BLaER1 (cell line): Measurements from ENCODE around the gene SKIC2.
"Not testable (repeated sequence)": the region's sequence is repeated elsewhere in the genome, so short reads cannot be mapped to it uniquely, and the experiment has no call there.

Source experiments
- H3K27ac ChIP-seq: shearing (Covaris generic); formaldehyde crosslinking; 2 replicates; pipeline ENCODE4 v1.8.1; 2022
- H3K27me3 ChIP-seq: shearing (Covaris generic); formaldehyde crosslinking; 2 replicates; pipeline ENCODE4 v1.8.1; 2022
- H3K36me3 ChIP-seq: shearing (Covaris generic); formaldehyde crosslinking; 2 replicates; pipeline ENCODE4 v1.8.1; 2022
- H3K4me1 ChIP-seq: shearing (Covaris generic); formaldehyde crosslinking; 2 replicates; pipeline ENCODE4 v1.8.1; 2022
- H3K4me2 ChIP-seq: shearing (Covaris generic); formaldehyde crosslinking; 2 replicates; pipeline ENCODE4 v1.8.1; 2022
- H3K4me3 ChIP-seq: shearing (Covaris generic); formaldehyde crosslinking; 2 replicates; pipeline ENCODE4 v1.8.1; 2022
- H3K9ac ChIP-seq: shearing (Covaris generic); formaldehyde crosslinking; 2 replicates; pipeline ENCODE4 v1.8.1; 2022
- H3K9me3 ChIP-seq: shearing (Covaris generic); formaldehyde crosslinking; 2 replicates; pipeline ENCODE4 v1.8.1; 2022
- H4K20me1 ChIP-seq: shearing (Covaris generic); formaldehyde crosslinking; 2 replicates; pipeline ENCODE4 v1.8.1; 2022
- Cebpa-rat ChIP-seq: shearing (Covaris generic); IDR thresholded peaks from 2 replicates; pipeline ENCODE4 v1.8.1; 2022

SKIC2 gene

GRCh38 chr6:31958741-31959739, at the start of gene SKIC2, which contains the start of gene NELFE:
TSS of gene SKIC2 (plus strand) at chr6:31959175. CDS start at chr6:31959193, 18 bp downstream.
TSS of gene NELFE (minus strand) at chr6:31958971. CDS start at chr6:31958446, 525 bp downstream.
- H3K4me2 ChIP-seq = peak within 1 kb of the TSS; percentile 97
- peaks cover 26% of the 10 kb centered on the region for H3K4me1 ChIP-seq
- H3K27ac ChIP-seq = peak within 1 kb of the TSS; percentile 78
- peak within 1 kb of the TSS; percentile 87 for H3K9ac ChIP-seq
- no peak for TF ChIP-seq Cebpa-rat
- no peaks in the 10 kb centered on the region for H3K9me3 ChIP-seq
- peak within 1 kb of the TSS; percentile 81 for H3K4me3 ChIP-seq
- no peaks in the 10 kb centered on the region for H4K20me1 ChIP-seq
- H3K27me3 ChIP-seq = no peaks in the 10 kb centered on the region
- H3K36me3 ChIP-seq = peaks cover 77% of the 10 kb centered on the region

GRCh38 chr6:31909298-31909697, 49.7 kb upstream of the SKIC2 start:
- H3K9me3 ChIP-seq, H3K27me3 ChIP-seq, H3K4me3 ChIP-seq, H3K4me2 ChIP-seq, H4K20me1 ChIP-seq, H3K27ac ChIP-seq, H3K4me1 ChIP-seq, H3K9ac ChIP-seq, H3K36me3 ChIP-seq: not testable (repeated sequence)

- Histone ChIP-seq H3K4me2 (no peak overlapping the region), H3K27ac (no peak overlapping the region), H3K9ac (no peak overlapping the region)
Measured at GRCh38 chr6:31911826-31912585, 47.0 kb upstream of the SKIC2 start.

GRCh38 chr6:31915351-31915750, 43.6 kb upstream of the SKIC2 start:
- no peaks in the 10 kb centered on the region for H4K20me1 ChIP-seq
- no peak overlapping the region for H3K4me3 ChIP-seq

More at GRCh38 chr6:31911826-31912585, 47.0 kb upstream of the SKIC2 start:
- Histone ChIP-seq H3K4me1 (no peaks in the 10 kb centered on the region), H3K36me3 (no peaks in the 10 kb centered on the region), H4K20me1 (no peaks in the 10 kb centered on the region), H3K27me3 (no peaks in the 10 kb centered on the region), H3K4me3 (no peak overlapping the region), H3K9me3 (no peaks in the 10 kb centered on the region)
- no peak for TF ChIP-seq Cebpa-rat

GRCh38 chr6:31915756-31916155, 43.2 kb upstream of the SKIC2 start:
- no peak overlapping the region for H3K27ac ChIP-seq
- H3K4me2 ChIP-seq = no peak overlapping the region
- no peak overlapping the region for H3K4me3 ChIP-seq
- H3K9me3 ChIP-seq = no peaks in the 10 kb centered on the region
- no peak overlapping the region for H3K9ac ChIP-seq
- no peaks in the 10 kb centered on the region for H3K27me3 ChIP-seq
- H4K20me1 ChIP-seq = no peaks in the 10 kb centered on the region
- no peaks in the 10 kb centered on the region for H3K36me3 ChIP-seq
- no peaks in the 10 kb centered on the region for H3K4me1 ChIP-seq
- no peak for TF ChIP-seq Cebpa-rat

More at GRCh38 chr6:31915351-31915750, 43.6 kb upstream of the SKIC2 start:
- no peak for TF ChIP-seq Cebpa-rat
- no peak overlapping the region for H3K27ac ChIP-seq
- H3K9me3 ChIP-seq = no peaks in the 10 kb centered on the region
- H3K36me3 ChIP-seq = no peaks in the 10 kb centered on the region
- H3K4me1 ChIP-seq = no peaks in the 10 kb centered on the region
- no peaks in the 10 kb centered on the region for H3K27me3 ChIP-seq
- H3K4me2 ChIP-seq = no peak overlapping the region
- no peak overlapping the region for H3K9ac ChIP-seq

- no peak overlapping the region for H3K9ac ChIP-seq
- no peak overlapping the region for H3K4me3 ChIP-seq
- H4K20me1 ChIP-seq = no peaks in the 10 kb centered on the region
- no peaks in the 10 kb centered on the region for H3K9me3 ChIP-seq
- H3K4me1 ChIP-seq = no peaks in the 10 kb centered on the region
- no peaks in the 10 kb centered on the region for H3K36me3 ChIP-seq
- H3K4me2 ChIP-seq = no peak overlapping the region
- H3K27me3 ChIP-seq = no peaks in the 10 kb centered on the region
- no peak for TF ChIP-seq Cebpa-rat
- H3K27ac ChIP-seq = no peak overlapping the region
Measured at GRCh38 chr6:31918069-31918720, 40.8 kb upstream of the SKIC2 start.

- Histone ChIP-seq H3K36me3 (no peaks in the 10 kb centered on the region), H3K27me3 (no peaks in the 10 kb centered on the region), H3K9ac (no peak overlapping the region), H3K27ac (no peak overlapping the region), H3K4me3 (no peak overlapping the region), H3K4me1 (no peaks in the 10 kb centered on the region), H3K4me2 (no peak overlapping the region), H4K20me1 (no peaks in the 10 kb centered on the region), H3K9me3 (no peaks in the 10 kb centered on the region)
- no peak for TF ChIP-seq Cebpa-rat
Measured at GRCh38 chr6:31919624-31920303, 39.2 kb upstream of the SKIC2 start.

GRCh38 chr6:31920811-31921210, 38.2 kb upstream of the SKIC2 start:
- Histone ChIP-seq H3K4me2 (no peak overlapping the region), H3K36me3 (no peaks in the 10 kb centered on the region), H3K27me3 (no peaks in the 10 kb centered on the region), H3K4me3 (no peak overlapping the region), H3K27ac (no peak overlapping the region), H3K4me1 (no peaks in the 10 kb centered on the region), H4K20me1 (no peaks in the 10 kb centered on the region), H3K9ac (no peak overlapping the region), H3K9me3 (no peaks in the 10 kb centered on the region)
- no peak for TF ChIP-seq Cebpa-rat

GRCh38 chr6:31922942-31923341, 36.0 kb upstream of the SKIC2 start:
- H3K36me3 ChIP-seq = no peaks in the 10 kb centered on the region
- H3K9ac ChIP-seq = no peak overlapping the region
- no peak overlapping the region for H3K27ac ChIP-seq
- H3K4me3 ChIP-seq = no peak overlapping the region
- H3K4me2 ChIP-seq = no peak overlapping the region
- H3K9me3 ChIP-seq = no peaks in the 10 kb centered on the region
- H4K20me1 ChIP-seq = no peaks in the 10 kb centered on the region
- H3K27me3 ChIP-seq = no peaks in the 10 kb centered on the region
- no peak for TF ChIP-seq Cebpa-rat
- no peaks in the 10 kb centered on the region for H3K4me1 ChIP-seq
